PFSK-1 (cell line): ENCODE results near the gene ACVRL1.

Experiments used
- FOXP2 ChIP-seq: optimal IDR thresholded peaks from 2 replicates; pipeline ENCODE3; 2011; ENCODE audit warnings: borderline replicate concordance, control low read depth, inconsistent platforms; ENCODE audit not compliant: insufficient read depth; ENCODE audit errors: extremely low read length, extremely low read depth
- POLR2AphosphoS5 ChIP-seq: IDR thresholded peaks from 2 replicates; pipeline ENCODE4 v1.6.1; 2012; ENCODE audit warnings: low read depth, mild to moderate bottlenecking, control low read depth, low read length, moderate library complexity
- REST ChIP-seq, 2 experiments: IDR thresholded peaks; 2 replicates each; pipeline versions ENCODE4 v1.6.1 to v1.8.0; 2011 to 2012; ENCODE audit warnings: low read depth in 2 of 2, low read length in 2 of 2, control low read depth in 1 of 2, inconsistent platforms in 1 of 2, mild to moderate bottlenecking in 1 of 2, moderate library complexity in 1 of 2; ENCODE audit not compliant: insufficient read depth in 1 of 2
- SIN3A ChIP-seq: IDR thresholded peaks from 2 replicates; pipeline ENCODE4 v1.6.1; 2012; ENCODE audit warnings: mild to moderate bottlenecking, low read length, moderate library complexity, borderline replicate concordance; ENCODE audit not compliant: insufficient read depth
- TAF1 ChIP-seq: IDR thresholded peaks from 2 replicates; pipeline ENCODE4 v1.6.1; 2012; ENCODE audit warnings: low read length, control low read depth, borderline replicate concordance; ENCODE audit not compliant: insufficient read depth

The ACVRL1 gene

GRCh38 chr12:51920046-51920445, 12.7 kb downstream of the ACVRL1 start:
- TF ChIP-seq TAF1: no peak
- TF ChIP-seq FOXP2: no peak
- no peak for TF ChIP-seq POLR2AphosphoS5
- no peak for TF ChIP-seq SIN3A
- no peak for TF ChIP-seq REST (IDR thresholded peaks at IDR 0.05; ENCODE audit: insufficient read depth in 1 of 2, low read depth in 2 of 2, low read length in 2 of 2)

- TF ChIP-seq POLR2AphosphoS5 (no peak), FOXP2 (no peak), TAF1 (no peak), REST (IDR thresholded peaks at IDR 0.05; ENCODE audit: insufficient read depth in 1 of 2, low read depth in 2 of 2, low read length in 2 of 2) (no peak), SIN3A (no peak)
Measured at GRCh38 chr12:51921017-51921725, 13.9 kb downstream of the ACVRL1 start.

- no peak for TF ChIP-seq REST (IDR thresholded peaks at IDR 0.05; ENCODE audit: insufficient read depth in 1 of 2, low read depth in 2 of 2, low read length in 2 of 2)
- TF ChIP-seq POLR2AphosphoS5: 0 out of 2 replicates have a peak, but pooled peaks have one; percentile 3
- no peak for TF ChIP-seq FOXP2
- TF ChIP-seq SIN3A: no peak
Measured at GRCh38 chr12:51922146-51922545, 14.8 kb downstream of the ACVRL1 start.

- TF ChIP-seq TAF1: 0 out of 2 replicates have a peak, but pooled peaks have one; percentile 17
- no peak for TF ChIP-seq SIN3A
- peak; percentile 6 for TF ChIP-seq POLR2AphosphoS5
- no peak for TF ChIP-seq FOXP2
Measured at GRCh38 chr12:51922762-51923505, 15.6 kb downstream of the ACVRL1 start.

GRCh38 chr12:51923506-51924365, 16.4 kb downstream of the ACVRL1 start:
- TF ChIP-seq POLR2AphosphoS5 (peak; percentile 66), SIN3A (no peak)
